ENCODE measurements around the gene THYN1. TPM values are rescaled to one million over a fixed set of nuclear protein-coding genes. Genes with fewer than 3 reads are reported as not detected.

Gene THYN1
- total and polyA plus RNA-seq, 9 donors = 41.0 to 91.8 (median 59.6) TPM

- Histone ChIP-seq H3K9me3 (no peaks in the 10 kb centered on the region), H3K36me3 (no peaks in the 10 kb centered on the region), H3K4me3 (no peak overlapping the region), H3K4me1 (ENCODE audit: insufficient read depth) (no peaks in the 10 kb centered on the region), H3K27me3 (no peaks in the 10 kb centered on the region), H3K27ac (no peak overlapping the region)
- WGBS, 3 donors = 42 to 55% (median 43%) methylated on average over 3 of the region's 3 CpGs
- no peak for DNase-seq
- TF ChIP-seq EP300 (IDR thresholded peaks at IDR 0.05) (no peak), CTCF (IDR thresholded peaks at IDR 0.05) (no peak), POLR2A (IDR thresholded peaks at IDR 0.05) (no peak)
- intact Hi-C loops (cut with DNase I) = no loop called here
Measured at GRCh38 chr11:134266841-134267251, 13.7 kb upstream of the THYN1 start.

DNA sequence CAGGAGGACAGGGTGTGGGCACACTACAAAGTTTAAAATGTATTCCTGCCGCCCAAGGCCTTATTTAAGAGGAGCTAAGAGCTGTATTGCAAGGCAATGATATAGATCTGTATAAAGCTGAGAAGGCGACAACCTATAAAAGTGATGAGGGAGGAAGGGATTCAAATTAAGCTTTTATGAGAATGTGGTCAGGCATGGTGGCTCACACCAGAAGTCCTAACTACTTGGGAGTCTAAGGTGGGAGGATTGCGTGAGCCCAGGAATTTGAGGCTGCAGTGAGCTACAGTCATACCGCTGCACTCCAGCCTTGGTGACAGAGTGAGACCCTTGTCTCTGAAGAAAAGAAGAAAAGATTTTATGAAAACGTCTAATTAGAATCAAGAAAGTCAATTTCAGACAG lies 13.3 kb upstream of the THYN1 start:
- 87 to 93% (median 88%) methylated on average over 5 of the region's 5 CpGs for WGBS, 3 donors
- Histone ChIP-seq H3K27me3 (no peaks in the 10 kb centered on the region), H3K9me3 (no peaks in the 10 kb centered on the region), H3K36me3 (no peaks in the 10 kb centered on the region), H3K4me1 (ENCODE audit: insufficient read depth) (no peaks in the 10 kb centered on the region), H3K4me3 (no peak overlapping the region), H3K27ac (no peak overlapping the region)
- intact Hi-C loops (cut with DNase I) = no loop called here
- TF ChIP-seq POLR2A (IDR thresholded peaks at IDR 0.05) (no peak), EP300 (IDR thresholded peaks at IDR 0.05) (no peak), CTCF (IDR thresholded peaks at IDR 0.05) (no peak)
- DNase-seq = no peak

GRCh38 chr11:134264966-134265764 lies 12.0 kb upstream of the THYN1 start:
- no peaks in the 10 kb centered on the region for H3K27me3 ChIP-seq
- no peaks in the 10 kb centered on the region for H3K36me3 ChIP-seq
- no peak for TF ChIP-seq POLR2A (IDR thresholded peaks at IDR 0.05)
- no peak overlapping the region for H3K27ac ChIP-seq
- no peak overlapping the region for H3K4me3 ChIP-seq
- no peaks in the 10 kb centered on the region for H3K4me1 ChIP-seq (ENCODE audit: insufficient read depth)
- no peak for DNase-seq
- intact Hi-C loops (cut with DNase I) = no loop called here
- H3K9me3 ChIP-seq = no peaks in the 10 kb centered on the region
- WGBS, 3 donors = 89 to 94% (median 91%) methylated on average over 7 of the region's 7 CpGs

- no peaks in the 10 kb centered on the region for H3K36me3 ChIP-seq
Measured at GRCh38 chr11:134261626-134262488, 8.7 kb upstream of the THYN1 start.

More at GRCh38 chr11:134261626-134262488, 8.7 kb upstream of the THYN1 start:
- DNase-seq = no peak
- 89 to 91% (median 91%) methylated on average over 14 of the region's 14 CpGs for WGBS, 3 donors
- Histone ChIP-seq H3K27me3 (no peaks in the 10 kb centered on the region), H3K27ac (no peak overlapping the region), H3K9me3 (no peaks in the 10 kb centered on the region), H3K4me3 (no peak overlapping the region), H3K4me1 (ENCODE audit: insufficient read depth) (no peaks in the 10 kb centered on the region)
- intact Hi-C loops (cut with DNase I) = no loop called here
- TF ChIP-seq POLR2A (IDR thresholded peaks at IDR 0.05) (no peak), EP300 (IDR thresholded peaks at IDR 0.05) (no peak), CTCF (IDR thresholded peaks at IDR 0.05) (no peak)

All from ovary (tissue), 9 donors.